Central memory CD8-positive, alpha-beta T cell (primary cell): ENCODE data around the gene EHBP1.

Source experiments
- ATAC-seq: fragments of 150-1000 bp; cut with Tn5 transposase; replicated peaks from 2 replicates; pipeline ENCODE4 v1.10.0; 2022; ENCODE audit warnings: mild to moderate bottlenecking, moderate FRiP score, moderate number of reproducible peaks; ENCODE audit not compliant: poor library complexity, severe bottlenecking; ENCODE audit errors: extremely low read depth
- DNase-seq, 2 donors: peaks; one replicate each; pipeline ENCODE4 v3.0.0; 2021; ENCODE audit warnings: low spot score in 2 of 2
- H3K27ac Mint-ChIP-seq: one replicate; pipeline ENCODE4 v1.8.0; 2022; ENCODE audit warnings: low read depth, mild to moderate bottlenecking, moderate library complexity, mixed read lengths
- H3K27me3 Mint-ChIP-seq: one replicate; pipeline ENCODE4 v1.8.0; 2022; ENCODE audit warnings: mixed read lengths
- H3K36me3 Mint-ChIP-seq: one replicate; pipeline ENCODE4 v1.8.0; 2022; ENCODE audit warnings: mild to moderate bottlenecking, moderate library complexity, mixed read lengths; ENCODE audit not compliant: insufficient read depth
- H3K4me1 Mint-ChIP-seq: one replicate; pipeline ENCODE4 v1.8.0; 2022; ENCODE audit warnings: mixed read lengths
- H3K4me3 Mint-ChIP-seq: one replicate; pipeline ENCODE4 v1.8.0; 2022; ENCODE audit warnings: mild to moderate bottlenecking, moderate library complexity, mixed read lengths
- H3K9me3 Mint-ChIP-seq: one replicate; pipeline ENCODE4 v1.8.0; 2022; ENCODE audit warnings: mixed read lengths

The EHBP1 gene

DNA sequence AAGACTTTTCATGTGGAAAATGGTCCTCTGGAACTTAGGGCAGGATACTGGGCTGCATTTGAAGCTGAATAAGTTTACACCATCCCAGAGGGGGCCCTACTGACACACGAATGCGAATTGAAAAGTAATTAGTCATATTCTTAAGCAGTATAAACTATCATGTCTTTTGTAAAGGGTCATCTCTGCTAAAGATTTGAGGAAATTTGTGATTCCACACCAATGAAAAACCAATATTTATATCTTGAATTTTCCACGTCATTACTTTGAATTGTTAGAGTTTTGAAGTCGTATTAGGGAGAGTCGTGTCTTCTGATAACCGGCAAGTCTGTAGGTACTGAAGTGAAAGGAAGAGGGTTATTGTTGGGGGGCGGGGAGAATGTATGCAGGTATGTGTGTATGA is 341.0 kb downstream of the EHBP1 start:
- no peak overlapping the region for H3K4me3 Mint-ChIP-seq
- H3K27me3 Mint-ChIP-seq, result peaks cover 77% of the 10 kb centered on the region
- no peak for DNase-seq
- no peak for ATAC-seq
- H3K4me1 Mint-ChIP-seq, result peaks cover 27% of the 10 kb centered on the region
- peaks cover 12% of the 10 kb centered on the region for H3K36me3 Mint-ChIP-seq
- no peaks in the 10 kb centered on the region for H3K9me3 Mint-ChIP-seq
- no peak overlapping the region for H3K27ac Mint-ChIP-seq

DNA sequence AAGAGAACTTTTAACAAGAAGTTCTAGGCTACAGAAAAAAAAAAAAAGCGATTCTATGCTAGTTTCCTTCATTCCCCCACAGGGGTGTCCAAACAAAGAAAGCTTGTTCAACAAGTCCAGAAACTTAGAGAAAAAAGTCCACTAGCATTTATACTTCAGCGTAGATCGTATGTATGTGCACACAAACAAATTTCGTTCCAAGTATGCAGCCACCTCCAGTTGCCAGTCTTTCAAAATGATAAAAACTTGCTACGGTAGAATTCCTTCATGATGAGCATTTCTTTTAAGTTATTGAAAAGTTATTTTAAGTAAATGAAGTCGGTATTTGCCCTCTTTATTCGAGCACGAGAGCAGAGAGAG is 341.4 kb downstream of the EHBP1 start:
- DNase-seq (no peak), ATAC-seq (no peak)
- peaks cover 80% of the 10 kb centered on the region for H3K27me3 Mint-ChIP-seq
- H3K9me3 Mint-ChIP-seq, result no peaks in the 10 kb centered on the region
- no peak overlapping the region for H3K4me3 Mint-ChIP-seq
- H3K27ac Mint-ChIP-seq, result no peak overlapping the region
- peaks cover 27% of the 10 kb centered on the region for H3K4me1 Mint-ChIP-seq
- H3K36me3 Mint-ChIP-seq, result peaks cover 12% of the 10 kb centered on the region

DNA sequence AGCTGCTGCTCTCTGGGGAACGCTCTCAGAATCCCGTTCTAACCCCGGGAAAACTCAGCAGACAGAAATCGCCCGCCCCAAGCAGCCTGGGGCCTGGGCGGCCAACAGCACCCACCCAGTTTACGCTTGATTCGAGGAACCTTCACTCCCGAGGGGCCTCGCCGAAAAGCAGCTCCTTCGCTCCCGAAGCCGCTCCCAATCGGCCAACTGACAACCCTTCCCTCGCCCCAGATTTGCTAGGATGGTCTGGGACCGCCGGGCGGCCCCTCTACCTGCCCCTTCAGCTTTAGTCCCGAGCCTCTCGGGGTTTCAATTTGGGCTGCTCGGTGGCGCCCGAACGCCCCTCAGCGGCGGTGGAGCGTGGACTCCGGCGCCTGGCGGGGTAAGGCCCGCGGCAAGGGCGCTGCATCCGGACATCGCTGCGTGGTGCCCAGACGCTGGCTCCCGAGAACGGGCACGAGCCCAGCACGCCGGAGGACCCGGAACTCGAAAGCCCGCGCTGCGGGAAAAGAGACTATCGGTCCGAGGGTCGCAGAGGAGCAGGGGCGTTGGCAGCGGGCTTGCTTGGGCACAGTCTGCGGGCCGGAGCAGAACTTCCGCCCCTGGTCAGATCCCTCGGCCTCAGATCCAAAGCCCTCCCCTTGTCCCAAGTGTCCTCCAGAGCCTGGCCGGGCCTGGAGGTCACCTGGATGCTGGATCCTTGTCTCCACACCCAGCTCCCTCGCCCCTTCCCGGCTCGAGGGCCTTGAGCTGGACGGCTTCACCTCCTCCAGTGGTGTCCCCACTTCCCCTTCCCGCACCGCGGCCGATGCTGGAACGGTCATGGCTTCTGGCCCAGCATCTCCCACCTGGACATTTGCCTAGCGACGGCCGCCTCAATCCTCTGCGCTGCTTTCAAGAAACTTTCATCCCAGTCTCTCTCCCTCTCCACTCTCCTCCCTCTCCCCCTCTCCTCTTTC is 342.1 kb downstream of the EHBP1 start:
- Mint-ChIP-seq H3K27me3 (peaks cover 86% of the 10 kb centered on the region), H3K36me3 (peaks cover 14% of the 10 kb centered on the region), H3K9me3 (no peaks in the 10 kb centered on the region), H3K4me3 (peak overlapping the region; percentile 94), H3K4me1 (peaks cover 27% of the 10 kb centered on the region), H3K27ac (no peak overlapping the region)
- ATAC-seq, result no peak
- DNase-seq, result no peak

DNA sequence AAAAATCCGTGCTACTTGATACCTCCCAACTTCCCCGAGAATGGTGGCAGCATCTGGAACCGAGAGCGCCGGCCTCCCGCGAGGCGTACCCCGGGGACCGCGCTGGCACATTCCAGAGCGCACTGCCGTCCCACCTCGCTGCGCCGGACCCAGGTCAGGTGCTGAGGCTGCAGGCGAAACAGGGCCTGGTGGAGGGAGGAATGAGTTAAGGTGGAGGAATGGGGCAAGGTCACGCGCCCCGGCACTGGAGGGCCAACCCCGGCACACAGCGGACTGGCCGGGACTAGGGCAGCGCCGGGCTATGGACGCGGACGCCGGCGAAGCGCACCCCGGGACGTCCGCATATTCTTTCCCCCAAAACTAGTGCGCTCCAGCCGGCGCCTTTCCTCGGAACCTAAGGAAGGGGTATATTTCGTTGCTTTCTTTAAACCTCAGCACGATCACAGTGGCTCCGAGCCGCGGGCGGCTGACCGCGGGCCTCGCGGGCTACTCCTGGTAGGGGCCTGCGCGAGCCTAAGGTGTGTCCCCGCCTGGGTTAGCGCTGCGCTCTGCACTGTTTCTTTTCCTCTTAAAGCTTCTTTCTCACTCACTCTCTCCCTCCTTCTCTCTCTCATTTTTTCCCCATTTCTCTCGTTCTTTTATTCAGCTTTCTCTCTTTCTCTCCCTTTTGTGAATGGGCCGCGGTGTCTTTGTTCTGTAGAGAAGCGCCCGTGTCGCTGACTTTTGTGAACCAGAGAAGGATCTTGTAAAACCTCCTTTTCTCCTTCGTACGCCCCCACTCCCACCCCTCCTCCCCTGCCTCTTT is 343.1 kb downstream of the EHBP1 start:
- ATAC-seq, result no peak
- Mint-ChIP-seq H3K4me1 (peaks cover 31% of the 10 kb centered on the region), H3K27me3 (peaks cover 94% of the 10 kb centered on the region), H3K4me3 (peak overlapping the region; percentile 94), H3K27ac (no peak overlapping the region), H3K36me3 (peaks cover 13% of the 10 kb centered on the region), H3K9me3 (no peaks in the 10 kb centered on the region)
- DNase-seq, result no peak

DNA sequence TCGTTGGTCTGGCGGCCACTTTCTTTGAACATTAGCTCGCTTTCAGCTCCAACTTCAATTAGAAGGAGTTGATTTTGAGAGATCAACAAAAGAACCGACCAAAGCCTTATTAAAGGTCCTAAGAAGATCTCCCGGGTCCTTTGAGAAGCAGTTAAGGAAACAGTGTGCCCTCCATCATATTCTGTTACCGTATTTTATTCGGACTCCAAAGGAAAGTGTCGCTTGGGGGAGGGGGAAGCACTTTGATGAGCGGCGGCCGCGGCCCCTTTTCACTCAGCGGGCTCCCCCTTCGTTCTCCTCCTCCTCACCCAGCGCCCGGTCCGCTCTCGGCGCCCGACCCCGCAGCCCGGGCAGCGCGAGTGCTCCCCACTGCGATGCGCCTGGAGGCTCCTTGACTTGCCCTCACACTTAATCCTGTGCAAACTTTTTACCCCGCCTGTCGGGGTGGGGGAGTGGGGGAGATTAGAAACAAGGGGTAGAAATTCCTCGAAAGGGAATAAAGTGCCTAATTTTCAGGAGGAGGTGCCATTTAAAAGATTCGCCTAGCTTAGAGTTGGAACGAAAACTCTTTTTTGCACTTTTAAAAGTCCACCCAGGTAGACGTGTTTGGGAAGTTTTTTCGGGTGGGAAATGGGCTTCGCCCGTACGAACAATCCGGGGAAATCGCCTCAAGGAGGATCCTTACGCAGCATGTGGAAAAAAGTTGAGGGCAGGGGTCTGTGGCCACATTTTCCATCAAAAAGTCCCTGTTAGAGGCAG is 343.9 kb downstream of the EHBP1 start:
- H3K36me3 Mint-ChIP-seq, result peaks cover 12% of the 10 kb centered on the region
- no peak for ATAC-seq
- no peak for DNase-seq
- H3K4me1 Mint-ChIP-seq, result peaks cover 39% of the 10 kb centered on the region
- peaks cover 94% of the 10 kb centered on the region for H3K27me3 Mint-ChIP-seq
- no peaks in the 10 kb centered on the region for H3K9me3 Mint-ChIP-seq
- H3K27ac Mint-ChIP-seq, result no peak overlapping the region
- peak overlapping the region; percentile 94 for H3K4me3 Mint-ChIP-seq

DNA sequence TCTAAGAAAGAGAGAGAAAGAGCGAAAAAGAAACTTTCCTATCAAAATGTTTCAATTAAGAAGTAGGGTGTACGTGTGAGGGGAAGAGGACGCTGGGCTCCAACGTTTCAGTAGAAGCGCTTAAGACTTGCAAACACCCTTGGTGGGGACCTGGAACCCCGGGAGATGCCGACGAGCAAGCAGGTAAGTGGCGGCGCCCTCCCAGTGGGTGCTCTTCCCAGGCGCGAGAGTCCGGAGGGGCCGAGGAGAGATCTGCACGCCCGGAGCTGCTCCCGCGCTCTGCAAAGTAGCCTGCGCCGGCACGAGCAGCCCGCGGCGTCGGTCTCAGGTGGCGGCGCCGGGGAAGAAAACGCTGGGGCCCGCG is 344.4 kb downstream of the EHBP1 start:
- DNase-seq (no peak), ATAC-seq (no peak)
- peaks cover 44% of the 10 kb centered on the region for H3K4me1 Mint-ChIP-seq
- H3K4me3 Mint-ChIP-seq, result peak overlapping the region; percentile 94
- peaks cover 10% of the 10 kb centered on the region for H3K36me3 Mint-ChIP-seq
- H3K27me3 Mint-ChIP-seq, result peaks cover 94% of the 10 kb centered on the region
- no peaks in the 10 kb centered on the region for H3K9me3 Mint-ChIP-seq
- H3K27ac Mint-ChIP-seq, result no peak overlapping the region

DNA sequence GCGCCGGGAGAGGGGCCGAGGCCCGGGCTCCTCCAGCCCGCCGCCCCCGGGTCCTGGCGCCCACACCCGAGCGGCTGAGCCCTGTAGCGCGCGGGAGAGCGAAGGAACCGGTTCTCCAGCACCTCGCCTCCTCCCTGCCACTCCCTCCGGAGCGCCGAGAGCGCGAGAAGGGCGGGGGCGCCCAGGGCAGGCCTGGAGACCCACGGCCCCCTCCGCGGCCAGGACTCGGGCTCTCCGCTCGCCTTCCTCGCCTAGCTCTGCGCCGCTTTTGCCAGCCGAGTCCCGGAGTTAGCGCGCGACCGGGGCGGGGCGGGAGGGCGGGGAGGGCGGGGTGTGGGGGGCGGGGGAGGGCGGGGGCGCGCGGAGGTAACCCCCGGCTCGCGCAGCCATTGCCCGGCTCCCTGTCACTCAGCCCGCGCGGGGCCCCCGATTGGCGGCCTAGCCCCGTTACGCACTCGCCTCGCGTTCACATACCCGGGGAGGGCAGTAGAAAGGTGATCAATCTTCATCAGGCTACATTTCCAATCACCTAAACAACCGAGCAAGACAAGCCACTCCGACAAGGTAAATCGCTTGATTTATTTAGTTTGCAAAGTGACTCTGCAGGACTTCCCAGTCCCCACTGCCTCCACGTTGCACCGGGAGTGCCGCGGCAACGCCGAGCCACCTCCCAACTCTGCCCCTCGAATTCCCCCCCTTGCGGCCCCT is 345.0 kb downstream of the EHBP1 start, which contains the start of gene OTX1:
TSS of gene OTX1 (plus strand) at position 497 of the 708 bp plus-strand sequence. CDS start 2,161 bp downstream, outside the sequence.
- DNase-seq, result no peak
- H3K4me1 Mint-ChIP-seq, result peaks cover 46% of the 10 kb centered on the region
- H3K4me3 Mint-ChIP-seq, result peak within 1 kb of the TSS; percentile 94
- H3K36me3 Mint-ChIP-seq, result peaks cover 6% of the 10 kb centered on the region
- peak; percentile 62 for ATAC-seq
- H3K27me3 Mint-ChIP-seq, result peaks cover 94% of the 10 kb centered on the region
- H3K9me3 Mint-ChIP-seq, result no peaks in the 10 kb centered on the region
- H3K27ac Mint-ChIP-seq, result no peak within 1 kb of the TSS

DNA sequence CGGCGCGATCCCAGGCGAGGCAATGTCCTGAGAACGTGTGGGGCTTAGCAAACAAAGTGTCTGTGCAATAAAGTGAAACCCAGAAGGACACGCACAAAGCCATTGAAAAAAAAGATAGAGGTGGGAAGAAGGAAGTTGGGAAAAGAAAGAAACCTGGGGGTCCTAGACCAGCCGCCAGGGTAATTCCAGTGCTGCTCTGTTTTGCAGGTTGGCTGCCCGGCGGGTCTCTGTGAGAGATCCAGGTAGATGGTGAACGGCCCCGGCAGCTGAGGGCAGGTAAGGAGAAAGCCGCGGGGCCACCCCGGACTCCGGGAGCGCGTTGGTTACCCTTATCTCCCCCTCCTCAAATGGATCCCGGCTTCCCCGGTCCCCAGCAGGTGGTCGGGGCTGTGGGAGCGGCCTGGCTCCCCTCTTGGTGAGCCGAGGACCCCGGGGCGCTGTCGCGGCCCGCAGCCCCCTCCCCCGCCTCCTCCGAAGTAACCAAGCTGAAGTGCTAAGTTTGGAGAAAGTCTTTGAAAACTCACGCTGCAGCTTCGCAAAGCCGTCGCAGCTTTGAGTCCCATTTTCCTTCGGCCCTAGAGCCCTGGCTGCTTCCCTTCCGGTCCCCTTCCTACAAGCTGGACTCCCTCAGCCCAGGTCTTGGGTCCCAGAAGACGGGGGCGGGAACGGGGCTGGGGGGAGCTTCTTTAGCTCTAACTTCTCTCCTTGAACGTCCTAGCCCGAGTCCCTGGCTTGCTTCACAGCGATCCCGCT is 345.7 kb downstream of the EHBP1 start:
- peak overlapping the region; percentile 94 for H3K4me3 Mint-ChIP-seq
- peaks cover 53% of the 10 kb centered on the region for H3K4me1 Mint-ChIP-seq
- H3K9me3 Mint-ChIP-seq, result no peaks in the 10 kb centered on the region
- H3K36me3 Mint-ChIP-seq, result peaks cover 6% of the 10 kb centered on the region
- no peak overlapping the region for H3K27ac Mint-ChIP-seq
- DNase-seq (no peak), ATAC-seq (no peak)
- H3K27me3 Mint-ChIP-seq, result peaks cover 94% of the 10 kb centered on the region

DNA sequence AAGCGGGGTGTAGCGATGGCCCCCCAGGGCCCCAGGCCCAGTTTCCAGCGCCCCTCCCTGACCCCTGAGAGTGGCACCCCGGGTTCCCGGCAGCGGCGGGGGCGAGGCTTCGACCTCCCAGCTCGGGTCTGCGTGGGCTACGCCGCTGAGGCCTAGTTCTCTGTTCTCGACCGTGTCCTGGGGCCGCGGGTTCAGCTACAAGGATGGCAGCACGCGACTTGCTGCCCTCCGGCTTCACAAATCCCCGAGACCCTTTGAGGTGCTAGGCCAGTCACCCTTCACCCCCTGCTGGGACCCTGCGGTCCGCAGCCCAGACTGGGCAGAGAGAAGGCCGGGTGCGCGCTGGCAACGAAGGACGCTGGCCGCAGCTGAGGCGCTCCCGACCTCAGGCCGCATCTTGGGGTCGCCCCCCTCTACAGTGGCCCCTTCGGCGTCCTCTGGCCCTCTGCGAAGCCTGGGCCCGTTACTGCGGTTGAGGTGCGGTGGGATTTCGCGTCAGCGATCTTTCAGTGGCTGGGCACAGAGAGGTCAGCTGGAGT is 346.4 kb downstream of the EHBP1 start:
- H3K9me3 Mint-ChIP-seq, result no peaks in the 10 kb centered on the region
- peaks cover 94% of the 10 kb centered on the region for H3K27me3 Mint-ChIP-seq
- H3K4me1 Mint-ChIP-seq, result peaks cover 60% of the 10 kb centered on the region
- no peak for DNase-seq
- peaks cover 6% of the 10 kb centered on the region for H3K36me3 Mint-ChIP-seq
- peak overlapping the region; percentile 94 for H3K4me3 Mint-ChIP-seq
- no peak overlapping the region for H3K27ac Mint-ChIP-seq
- ATAC-seq, result no peak

DNA sequence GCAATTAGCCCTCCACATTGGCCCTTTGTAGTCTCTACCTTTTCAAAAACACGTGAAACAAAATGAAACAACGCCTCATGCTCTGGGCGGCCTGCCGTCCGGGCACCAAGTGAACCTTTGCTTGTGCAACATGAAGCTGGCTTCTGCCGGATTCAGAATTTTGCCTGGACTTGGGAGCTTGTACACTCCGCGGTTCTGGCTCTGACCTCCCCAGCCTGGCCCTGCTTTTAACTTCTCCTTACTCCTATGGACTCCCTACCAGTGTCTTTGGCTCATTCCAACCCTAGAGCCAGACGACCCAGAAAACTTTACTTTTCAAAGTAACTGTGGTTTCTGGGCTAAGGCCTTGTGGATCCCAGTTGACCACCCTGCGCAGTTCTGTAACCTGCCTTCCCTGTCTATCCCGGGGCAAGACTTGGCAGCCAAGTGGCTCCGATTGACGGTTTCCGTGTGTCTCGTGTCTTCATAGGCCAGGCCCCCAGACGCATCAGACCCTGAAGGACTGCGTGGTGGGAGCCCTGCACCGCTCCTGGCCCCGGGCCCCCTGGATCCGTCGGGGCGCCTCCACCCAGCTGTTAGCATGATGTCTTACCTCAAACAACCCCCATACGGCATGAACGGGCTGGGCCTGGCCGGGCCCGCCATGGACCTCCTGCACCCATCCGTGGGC is 347.0 kb downstream of the EHBP1 start:
- ATAC-seq (no peak), DNase-seq (no peak)
- no peaks in the 10 kb centered on the region for H3K9me3 Mint-ChIP-seq
- H3K27me3 Mint-ChIP-seq, result peaks cover 98% of the 10 kb centered on the region
- no peak overlapping the region for H3K27ac Mint-ChIP-seq
- peak overlapping the region; percentile 94 for H3K4me3 Mint-ChIP-seq
- peaks cover 6% of the 10 kb centered on the region for H3K36me3 Mint-ChIP-seq
- peaks cover 66% of the 10 kb centered on the region for H3K4me1 Mint-ChIP-seq
